ENCODE results near the gene STK32A. TPM values are rescaled to one million over a fixed set of nuclear protein-coding genes. Genes with fewer than 3 reads are reported as not detected.

STK32A gene
- under 0.01 and 7.2 TPM in 2 replicates for total RNA-seq (2012; rRNA removed)

- H3K4me2 ChIP-seq (ENCODE audit: low read length), result peak within 1 kb of the TSS; percentile 97
- H3K4me1 ChIP-seq (ENCODE audit: control insufficient read depth, insufficient read depth, low read length), result peaks cover 7% of the 10 kb centered on the region
- H3K36me3 ChIP-seq (ENCODE audit: insufficient read depth, low read length), result no peaks in the 10 kb centered on the region
- peak within 1 kb of the TSS; percentile 72 for H3K9ac ChIP-seq (ENCODE audit: low read depth, low read length)
- peak within 1 kb of the TSS; percentile 84 for H3K4me3 ChIP-seq (ENCODE audit: low read length)
- no peaks in the 10 kb centered on the region for H3K9me3 ChIP-seq (replicated peaks; ENCODE audit: low read length)
- H3K27me3 ChIP-seq (ENCODE audit: control insufficient read depth, insufficient read depth, low read length), result peaks cover 20% of the 10 kb centered on the region
Observed at GRCh38 chr5:147234825-147235635, at the start of gene STK32A. TSS of gene STK32A (plus strand) at chr5:147235026. CDS start at chr5:147239635, 4,609 bp downstream.

GRCh38 chr5:147187099-147187540 lies 47.7 kb upstream of the STK32A start:
- Histone ChIP-seq H3K36me3 (ENCODE audit: insufficient read depth, low read length) (no peaks in the 10 kb centered on the region), H3K9ac (ENCODE audit: low read depth, low read length) (no peak overlapping the region), H3K4me3 (ENCODE audit: low read length) (no peak overlapping the region), H3K27me3 (ENCODE audit: control insufficient read depth, insufficient read depth, low read length) (no peaks in the 10 kb centered on the region), H3K4me1 (ENCODE audit: control insufficient read depth, insufficient read depth, low read length) (peaks cover 4% of the 10 kb centered on the region), H3K4me2 (ENCODE audit: low read length) (no peak overlapping the region), H3K9me3 (replicated peaks; ENCODE audit: low read length) (no peaks in the 10 kb centered on the region)

- Histone ChIP-seq H3K4me2 (ENCODE audit: low read length) (peak overlapping the region; percentile 82), H3K9ac (ENCODE audit: low read depth, low read length) (peak overlapping the region; percentile 51), H3K27me3 (ENCODE audit: control insufficient read depth, insufficient read depth, low read length) (no peaks in the 10 kb centered on the region), H3K9me3 (replicated peaks; ENCODE audit: low read length) (no peaks in the 10 kb centered on the region), H3K4me3 (ENCODE audit: low read length) (peak overlapping the region; percentile 65), H3K4me1 (ENCODE audit: control insufficient read depth, insufficient read depth, low read length) (peaks cover 4% of the 10 kb centered on the region), H3K36me3 (ENCODE audit: insufficient read depth, low read length) (no peaks in the 10 kb centered on the region)
Observed at GRCh38 chr5:147188200-147189108, 46.4 kb upstream of the STK32A start.

- H3K27me3 ChIP-seq (ENCODE audit: control insufficient read depth, insufficient read depth, low read length), result no peaks in the 10 kb centered on the region
- H3K4me1 ChIP-seq (ENCODE audit: control insufficient read depth, insufficient read depth, low read length), result peaks cover 4% of the 10 kb centered on the region
- H3K4me3 ChIP-seq (ENCODE audit: low read length), result no peak overlapping the region
- no peak overlapping the region for H3K4me2 ChIP-seq (ENCODE audit: low read length)
- H3K9ac ChIP-seq (ENCODE audit: low read depth, low read length), result no peak overlapping the region
- H3K36me3 ChIP-seq (ENCODE audit: insufficient read depth, low read length), result no peaks in the 10 kb centered on the region
- no peaks in the 10 kb centered on the region for H3K9me3 ChIP-seq (replicated peaks; ENCODE audit: low read length)
Observed at GRCh38 chr5:147189109-147189424, 45.8 kb upstream of the STK32A start.

GRCh38 chr5:147190331-147190730 lies 44.5 kb upstream of the STK32A start:
- Histone ChIP-seq H3K4me2 (ENCODE audit: low read length) (no peak overlapping the region), H3K27me3 (ENCODE audit: control insufficient read depth, insufficient read depth, low read length) (no peaks in the 10 kb centered on the region), H3K36me3 (ENCODE audit: insufficient read depth, low read length) (no peaks in the 10 kb centered on the region), H3K4me3 (ENCODE audit: low read length) (no peak overlapping the region), H3K9me3 (replicated peaks; ENCODE audit: low read length) (no peaks in the 10 kb centered on the region), H3K9ac (ENCODE audit: low read depth, low read length) (no peak overlapping the region), H3K4me1 (ENCODE audit: control insufficient read depth, insufficient read depth, low read length) (peaks cover 4% of the 10 kb centered on the region)

- H3K27me3 ChIP-seq (ENCODE audit: control insufficient read depth, insufficient read depth, low read length), result no peaks in the 10 kb centered on the region
- H3K4me3 ChIP-seq (ENCODE audit: low read length), result no peak overlapping the region
- H3K4me2 ChIP-seq (ENCODE audit: low read length), result no peak overlapping the region
- no peaks in the 10 kb centered on the region for H3K9me3 ChIP-seq (replicated peaks; ENCODE audit: low read length)
- H3K36me3 ChIP-seq (ENCODE audit: insufficient read depth, low read length), result no peaks in the 10 kb centered on the region
- H3K9ac ChIP-seq (ENCODE audit: low read depth, low read length), result no peak overlapping the region
- peaks cover 4% of the 10 kb centered on the region for H3K4me1 ChIP-seq (ENCODE audit: control insufficient read depth, insufficient read depth, low read length)
Observed at GRCh38 chr5:147193123-147193522, 41.7 kb upstream of the STK32A start.

GRCh38 chr5:147200004-147200403 lies 34.8 kb upstream of the STK32A start:
- H3K36me3 ChIP-seq (ENCODE audit: insufficient read depth, low read length), result no peaks in the 10 kb centered on the region
- no peak overlapping the region for H3K4me3 ChIP-seq (ENCODE audit: low read length)
- no peak overlapping the region for H3K4me2 ChIP-seq (ENCODE audit: low read length)
- H3K4me1 ChIP-seq (ENCODE audit: control insufficient read depth, insufficient read depth, low read length), result no peaks in the 10 kb centered on the region
- no peak overlapping the region for H3K9ac ChIP-seq (ENCODE audit: low read depth, low read length)
- H3K9me3 ChIP-seq (replicated peaks; ENCODE audit: low read length), result no peaks in the 10 kb centered on the region
- peaks cover 9% of the 10 kb centered on the region for H3K27me3 ChIP-seq (ENCODE audit: control insufficient read depth, insufficient read depth, low read length)

GRCh38 chr5:147203213-147203612 lies 31.6 kb upstream of the STK32A start:
- Histone ChIP-seq H3K4me3 (ENCODE audit: low read length) (no peak overlapping the region), H3K4me1 (ENCODE audit: control insufficient read depth, insufficient read depth, low read length) (no peaks in the 10 kb centered on the region), H3K9me3 (replicated peaks; ENCODE audit: low read length) (no peaks in the 10 kb centered on the region), H3K27me3 (ENCODE audit: control insufficient read depth, insufficient read depth, low read length) (peaks cover 9% of the 10 kb centered on the region), H3K9ac (ENCODE audit: low read depth, low read length) (no peak overlapping the region), H3K4me2 (ENCODE audit: low read length) (no peak overlapping the region), H3K36me3 (ENCODE audit: insufficient read depth, low read length) (no peaks in the 10 kb centered on the region)

- Histone ChIP-seq H3K9me3 (replicated peaks; ENCODE audit: low read length) (no peaks in the 10 kb centered on the region), H3K4me2 (ENCODE audit: low read length) (no peak overlapping the region), H3K27me3 (ENCODE audit: control insufficient read depth, insufficient read depth, low read length) (peaks cover 9% of the 10 kb centered on the region), H3K9ac (ENCODE audit: low read depth, low read length) (no peak overlapping the region), H3K4me3 (ENCODE audit: low read length) (no peak overlapping the region), H3K4me1 (ENCODE audit: control insufficient read depth, insufficient read depth, low read length) (no peaks in the 10 kb centered on the region), H3K36me3 (ENCODE audit: insufficient read depth, low read length) (no peaks in the 10 kb centered on the region)
Observed at GRCh38 chr5:147204576-147204975, 30.2 kb upstream of the STK32A start.

GRCh38 chr5:147208134-147208533 lies 26.7 kb upstream of the STK32A start:
- no peak overlapping the region for H3K4me2 ChIP-seq (ENCODE audit: low read length)
- no peak overlapping the region for H3K9ac ChIP-seq (ENCODE audit: low read depth, low read length)
- no peak overlapping the region for H3K4me3 ChIP-seq (ENCODE audit: low read length)
- H3K4me1 ChIP-seq (ENCODE audit: control insufficient read depth, insufficient read depth, low read length), result no peaks in the 10 kb centered on the region
- no peaks in the 10 kb centered on the region for H3K36me3 ChIP-seq (ENCODE audit: insufficient read depth, low read length)
- no peaks in the 10 kb centered on the region for H3K27me3 ChIP-seq (ENCODE audit: control insufficient read depth, insufficient read depth, low read length)
- no peaks in the 10 kb centered on the region for H3K9me3 ChIP-seq (replicated peaks; ENCODE audit: low read length)

GRCh38 chr5:147216552-147217154 lies 18.2 kb upstream of the STK32A start:
- no peaks in the 10 kb centered on the region for H3K4me1 ChIP-seq (ENCODE audit: control insufficient read depth, insufficient read depth, low read length)
- no peaks in the 10 kb centered on the region for H3K36me3 ChIP-seq (ENCODE audit: insufficient read depth, low read length)
- H3K4me2 ChIP-seq (ENCODE audit: low read length), result no peak overlapping the region
- H3K9me3 ChIP-seq (replicated peaks; ENCODE audit: low read length), result no peaks in the 10 kb centered on the region
- H3K9ac ChIP-seq (ENCODE audit: low read depth, low read length), result no peak overlapping the region
- H3K27me3 ChIP-seq (ENCODE audit: control insufficient read depth, insufficient read depth, low read length), result peaks cover 4% of the 10 kb centered on the region
- H3K4me3 ChIP-seq (ENCODE audit: low read length), result no peak overlapping the region

Measured in skeletal muscle satellite cell (primary cell).